Loucy (cell line): Measurements from ENCODE around the gene SAMSN1.

ENCODE experiments used
- H2AFZ ChIP-seq: fragments of 200-600 bp; sonication (generic); 2 replicates; pipeline ENCODE4 v1.6.0; 2016; ENCODE audit warnings: antibody characterized with exemption, mild to moderate bottlenecking, low read length, moderate library complexity
- H3F3A ChIP-seq: fragments of 200-600 bp; 2 replicates; pipeline ENCODE4 v1.6.0; 2016; ENCODE audit warnings: antibody characterized with exemption, low read depth, mild to moderate bottlenecking
- H3K27me3 ChIP-seq: fragments of 200-600 bp; sonication (generic); 2 replicates; pipeline ENCODE4 v1.6.1; 2014; ENCODE audit warnings: low read length, mild to moderate bottlenecking; ENCODE audit not compliant: insufficient read depth, poor library complexity, severe bottlenecking
- H3K36me3 ChIP-seq: fragments of 200-600 bp; sonication (generic); 2 replicates; pipeline ENCODE4 v1.6.1; 2016; ENCODE audit warnings: low read length; ENCODE audit not compliant: insufficient read depth
- H3K4me1 ChIP-seq: fragments of 200-600 bp; sonication (generic); 2 replicates; pipeline ENCODE4 v1.5.1; 2014; ENCODE audit warnings: low read length, mild to moderate bottlenecking; ENCODE audit not compliant: insufficient read depth, poor library complexity, severe bottlenecking
- H3K4me2 ChIP-seq: fragments of 200-600 bp; sonication (generic); 2 replicates; pipeline ENCODE4 v1.6.0; 2014; ENCODE audit warnings: antibody characterized with exemption, low read length, low read depth, mild to moderate bottlenecking; ENCODE audit not compliant: poor library complexity, severe bottlenecking
- H3K4me3 ChIP-seq: fragments of 200-600 bp; sonication (generic); 2 replicates; pipeline ENCODE4 v1.5.1; 2014; ENCODE audit warnings: low read length, mild to moderate bottlenecking, mixed read lengths; ENCODE audit not compliant: poor library complexity, severe bottlenecking
- H3K79me2 ChIP-seq: fragments of 200-600 bp; sonication (generic); 2 replicates; pipeline ENCODE4 v1.6.1; 2014; ENCODE audit warnings: low read length; ENCODE audit not compliant: insufficient read depth
- H3K9ac ChIP-seq: fragments of 200-600 bp; sonication (generic); 2 replicates; pipeline ENCODE4 v1.6.0; 2014; ENCODE audit warnings: mild to moderate bottlenecking, low read depth, low read length, moderate library complexity; ENCODE audit not compliant: poor library complexity, severe bottlenecking
- H3K9me2 ChIP-seq: fragments of 200-600 bp; sonication (generic); replicated peaks from 2 replicates; pipeline ENCODE4 v1.6.1; 2016; ENCODE audit warnings: low read depth, low read length, mixed read lengths
- H3K9me3 ChIP-seq: fragments of 200-600 bp; sonication (generic); 2 replicates; pipeline ENCODE4 v1.6.1; 2014; ENCODE audit warnings: mild to moderate bottlenecking, antibody characterized with exemption, low read length, low read depth; ENCODE audit not compliant: insufficient read depth
- H4K20me1 ChIP-seq: fragments of 200-600 bp; sonication (generic); 2 replicates; pipeline ENCODE4 v1.6.0; 2014; ENCODE audit warnings: antibody characterized with exemption, low read length, mild to moderate bottlenecking; ENCODE audit not compliant: insufficient read depth, poor library complexity, severe bottlenecking
- CTCF ChIP-seq: fragments of 200-600 bp; sonication (generic); conservative IDR thresholded peaks from 2 replicates; pipeline ENCODE4 v1.5.1; 2014; ENCODE audit warnings: mild to moderate bottlenecking, antibody characterized with exemption, low read length
- EZH2phosphoT487 ChIP-seq: fragments of 200-600 bp; IDR thresholded peaks from 2 replicates; pipeline ENCODE4 v1.6.1; 2018; ENCODE audit warnings: antibody characterized with exemption, mild to moderate bottlenecking, moderate library complexity, borderline replicate concordance

The SAMSN1 gene

DNA sequence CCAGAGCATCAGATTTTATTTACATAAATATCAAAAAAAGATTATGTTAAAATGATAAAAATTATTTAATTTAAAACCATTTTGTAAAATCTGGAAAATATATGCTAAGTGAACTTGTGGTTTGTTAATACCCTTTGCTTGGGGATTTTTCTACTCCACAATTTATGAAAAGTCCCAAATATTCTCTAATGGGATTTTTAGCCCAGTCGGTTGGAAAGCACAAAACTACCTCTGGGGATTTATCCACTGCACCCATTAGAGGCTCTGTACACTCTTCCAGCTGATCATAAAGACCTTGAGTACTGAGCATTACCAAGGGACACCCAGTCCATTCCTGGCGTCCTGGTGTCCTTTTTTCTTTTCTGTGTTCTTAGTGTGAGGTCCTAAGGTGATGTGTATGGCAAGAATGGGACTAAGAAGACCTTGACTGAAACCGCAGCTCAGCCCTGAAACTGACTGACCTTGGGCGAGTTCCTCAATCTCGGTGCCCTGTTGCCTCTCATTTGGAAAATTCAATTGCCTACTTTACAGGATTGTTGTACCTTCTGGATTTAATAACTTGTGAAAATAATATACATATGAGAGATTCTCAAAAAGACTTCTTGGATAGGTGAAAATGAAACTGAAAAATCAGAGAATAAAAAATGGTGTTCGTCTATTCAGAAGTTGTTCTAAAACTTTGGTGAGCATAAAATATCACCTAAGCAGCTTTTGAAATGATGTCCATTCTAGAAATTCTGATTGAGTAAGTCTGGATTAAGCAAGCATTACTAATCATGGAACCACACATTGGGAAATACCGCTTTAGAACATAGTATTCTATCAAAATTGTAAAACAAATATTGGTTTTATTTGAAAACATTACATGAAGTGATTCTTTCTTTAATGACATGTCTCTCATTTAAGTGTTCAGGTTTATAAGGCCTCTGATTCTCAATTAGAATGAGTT, 21.5 kb upstream of the SAMSN1 start:
- no peak for TF ChIP-seq EZH2phosphoT487
- no peak for TF ChIP-seq CTCF
- no peak overlapping the region for H3K4me2 ChIP-seq

DNA sequence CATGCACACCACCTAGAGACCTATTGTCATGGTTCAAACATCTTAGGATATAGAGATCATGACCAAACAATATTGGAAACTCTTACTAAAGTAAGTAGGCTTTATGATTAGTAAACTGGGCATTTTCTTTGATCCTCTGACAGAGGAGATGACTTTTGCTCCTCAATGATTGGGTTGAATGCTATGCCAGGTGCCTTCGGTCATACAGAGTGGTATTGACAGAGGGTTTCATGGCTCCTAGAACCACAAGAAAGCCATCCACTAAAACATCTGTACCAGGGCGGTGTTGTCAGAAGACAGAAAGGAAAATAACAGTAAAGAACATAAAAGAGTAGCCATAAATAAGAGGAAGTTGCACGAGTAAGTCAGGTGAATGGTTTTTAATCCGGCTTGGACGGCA, 20.8 kb upstream of the SAMSN1 start:
- H3K36me3 ChIP-seq, result no peaks in the 10 kb centered on the region
- H3K4me1 ChIP-seq, result peaks cover 13% of the 10 kb centered on the region
- H3K79me2 ChIP-seq, result no peaks in the 10 kb centered on the region
- TF ChIP-seq CTCF (no peak), EZH2phosphoT487 (no peak)
- no peaks in the 10 kb centered on the region for H3K27me3 ChIP-seq
- H4K20me1 ChIP-seq, result no peaks in the 10 kb centered on the region
- no peak overlapping the region for H3K4me3 ChIP-seq
- H3K9me2 ChIP-seq, result no peaks in the 10 kb centered on the region
- H3F3A ChIP-seq, result no peaks in the 10 kb centered on the region
- no peak overlapping the region for H2AFZ ChIP-seq
- H3K9me3 ChIP-seq, result no peaks in the 10 kb centered on the region
- no peak overlapping the region for H3K9ac ChIP-seq
- no peak overlapping the region for H3K4me2 ChIP-seq

More for the DNA sequence above, 21.5 kb upstream of the SAMSN1 start:
- H2AFZ ChIP-seq, result peak overlapping the region; percentile 39; the same call in 1 of the 2 replicates
- no peaks in the 10 kb centered on the region for H3K9me3 ChIP-seq
- H3K9ac ChIP-seq, result no peak overlapping the region
- no peaks in the 10 kb centered on the region for H4K20me1 ChIP-seq
- H3K4me1 ChIP-seq, result peaks cover 13% of the 10 kb centered on the region
- no peaks in the 10 kb centered on the region for H3K9me2 ChIP-seq
- no peaks in the 10 kb centered on the region for H3K36me3 ChIP-seq
- no peaks in the 10 kb centered on the region for H3F3A ChIP-seq
- no peaks in the 10 kb centered on the region for H3K27me3 ChIP-seq
- H3K4me3 ChIP-seq, result no peak overlapping the region
- H3K79me2 ChIP-seq, result no peaks in the 10 kb centered on the region

DNA sequence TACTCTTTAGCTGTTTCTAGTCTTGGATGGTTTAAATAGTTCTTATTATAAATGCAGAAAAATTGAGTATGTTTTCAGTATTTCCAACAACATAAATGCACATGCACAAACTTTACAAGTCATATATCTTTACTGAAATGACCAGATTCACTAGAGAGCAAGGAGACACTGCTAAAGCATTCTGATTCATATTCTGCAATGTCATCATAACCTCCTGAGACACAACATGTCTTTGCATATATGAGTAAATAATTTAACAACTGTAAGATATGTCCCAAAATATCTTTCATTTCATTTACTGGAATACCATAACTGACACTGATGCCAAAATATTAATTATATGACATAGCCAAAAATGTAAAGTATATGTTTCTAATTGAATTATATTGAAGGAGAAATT, 16.8 kb upstream of the SAMSN1 start:
- no peaks in the 10 kb centered on the region for H4K20me1 ChIP-seq
- no peak overlapping the region for H3K4me2 ChIP-seq
- H3K27me3 ChIP-seq, result no peaks in the 10 kb centered on the region
- no peaks in the 10 kb centered on the region for H3F3A ChIP-seq
- H3K9me3 ChIP-seq, result peaks cover 9% of the 10 kb centered on the region; the same call in 1 of the 2 replicates
- H2AFZ ChIP-seq, result no peak overlapping the region
- H3K79me2 ChIP-seq, result no peaks in the 10 kb centered on the region
- peaks cover 16% of the 10 kb centered on the region for H3K4me1 ChIP-seq
- H3K9ac ChIP-seq, result no peak overlapping the region
- H3K4me3 ChIP-seq, result no peak overlapping the region
- TF ChIP-seq CTCF (no peak), EZH2phosphoT487 (no peak)
- H3K9me2 ChIP-seq, result no peaks in the 10 kb centered on the region
- H3K36me3 ChIP-seq, result no peaks in the 10 kb centered on the region; the same call in 1 of the 2 replicates
